22Rv1 (cell line): ENCODE measurements around the gene AXIN2.
A peak's percentile ranks its signal among the peaks of the same experiment; 100 is the strongest.

Experiments
- H3K27ac ChIP-seq: fragments of 450-650 bp; 2 replicates; pipeline ENCODE4 v1.5.1; 2017
- CTCF ChIP-seq: fragments of 450-650 bp; IDR thresholded peaks from 2 replicates; pipeline ENCODE4 v1.5.1; 2017; ENCODE audit warnings: mild to moderate bottlenecking
- ZFX ChIP-seq: fragments of 450-650 bp; IDR thresholded peaks from 2 replicates; pipeline ENCODE4 v1.6.1; 2017; ENCODE audit warnings: antibody characterized with exemption, borderline replicate concordance

Gene AXIN2

GRCh38 chr17:65558311-65558682 is 3.2 kb downstream of the AXIN2 start:
- TF ChIP-seq CTCF = no peak
- TF ChIP-seq ZFX = no peak
- no peak overlapping the region for H3K27ac ChIP-seq

GRCh38 chr17:65557349-65558310 is 3.8 kb downstream of the AXIN2 start:
- no peak overlapping the region for H3K27ac ChIP-seq

GRCh38 chr17:65556910-65557348 is 4.5 kb downstream of the AXIN2 start:
- H3K27ac ChIP-seq = no peak overlapping the region
- TF ChIP-seq ZFX (no peak), CTCF (no peak)

More at GRCh38 chr17:65557349-65558310, 3.8 kb downstream of the AXIN2 start:
- TF ChIP-seq ZFX (no peak), CTCF (no peak)

GRCh38 chr17:65556014-65556909 is 5.2 kb downstream of the AXIN2 start:
- H3K27ac ChIP-seq = no peak overlapping the region
- peak; percentile 90 for TF ChIP-seq CTCF
- no peak for TF ChIP-seq ZFX

- TF ChIP-seq CTCF = no peak
- no peak for TF ChIP-seq ZFX
- H3K27ac ChIP-seq = no peak overlapping the region
Measured at GRCh38 chr17:65554553-65555223, 6.8 kb downstream of the AXIN2 start.

GRCh38 chr17:65553646-65554552 is 7.5 kb downstream of the AXIN2 start:
- no peak overlapping the region for H3K27ac ChIP-seq
- no peak for TF ChIP-seq CTCF
- TF ChIP-seq ZFX = no peak
